Neural progenitor cell (in vitro differentiated cells): Measurements from ENCODE around the gene SLC48A1.

Experiments
- CTCF ChIP-seq: fragments of 200-600 bp; sonication (generic); IDR thresholded peaks from 2 replicates; pipeline ENCODE4 v1.5.1; 2017; ENCODE audit warnings: antibody characterized with exemption, mild to moderate bottlenecking
- EZH2 ChIP-seq: fragments of 200-600 bp; sonication (generic); IDR thresholded peaks from 2 replicates; pipeline ENCODE4 v1.6.1; 2017; ENCODE audit warnings: antibody characterized with exemption, mild to moderate bottlenecking, moderate library complexity
- EZH2phosphoT487 ChIP-seq: fragments of 200-600 bp; sonication (generic); IDR thresholded peaks from 2 replicates; pipeline ENCODE4 v1.6.1; 2017; ENCODE audit warnings: antibody characterized with exemption

- TF ChIP-seq CTCF (no peak), EZH2 (no peak), EZH2phosphoT487 (no peak)
Observed at GRCh38 chr12:47730341-47730744, 42.7 kb upstream of the SLC48A1 start.
